ENCODE measurements around the gene SGMS1.
"Not testable (repeated sequence)": the region's sequence is repeated elsewhere in the genome, so short reads cannot be mapped to it uniquely, and the experiment has no call there.

GRCh38 chr10:50667353-50667752, 43.6 kb upstream of the SGMS1 start:
- TF ChIP-seq, protein P1, sequence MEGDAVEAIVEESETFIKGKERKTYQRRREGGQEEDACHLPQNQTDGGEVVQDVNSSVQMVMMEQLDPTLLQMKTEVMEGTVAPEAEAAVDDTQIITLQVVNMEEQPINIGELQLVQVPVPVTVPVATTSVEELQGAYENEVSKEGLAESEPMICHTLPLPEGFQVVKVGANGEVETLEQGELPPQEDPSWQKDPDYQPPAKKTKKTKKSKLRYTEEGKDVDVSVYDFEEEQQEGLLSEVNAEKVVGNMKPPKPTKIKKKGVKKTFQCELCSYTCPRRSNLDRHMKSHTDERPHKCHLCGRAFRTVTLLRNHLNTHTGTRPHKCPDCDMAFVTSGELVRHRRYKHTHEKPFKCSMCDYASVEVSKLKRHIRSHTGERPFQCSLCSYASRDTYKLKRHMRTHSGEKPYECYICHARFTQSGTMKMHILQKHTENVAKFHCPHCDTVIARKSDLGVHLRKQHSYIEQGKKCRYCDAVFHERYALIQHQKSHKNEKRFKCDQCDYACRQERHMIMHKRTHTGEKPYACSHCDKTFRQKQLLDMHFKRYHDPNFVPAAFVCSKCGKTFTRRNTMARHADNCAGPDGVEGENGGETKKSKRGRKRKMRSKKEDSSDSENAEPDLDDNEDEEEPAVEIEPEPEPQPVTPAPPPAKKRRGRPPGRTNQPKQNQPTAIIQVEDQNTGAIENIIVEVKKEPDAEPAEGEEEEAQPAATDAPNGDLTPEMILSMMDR (IDR thresholded peaks at IDR 0.05 in 8 of 11, conservative IDR thresholded peaks at IDR 0.05 in 3 of 11) = not testable (repeated sequence)
- not testable (repeated sequence) for TF ChIP-seq POLR2AphosphoS5, POLR2A (IDR thresholded peaks at IDR 0.05)
